ENCODE measurements around the gene PRKG1. TPM values are rescaled to one million over a fixed set of nuclear protein-coding genes. Genes with fewer than 3 reads are reported as not detected.

Gene PRKG1
- total RNA-seq, 1 donor from 2014 or later = 4.6 TPM

DNA sequence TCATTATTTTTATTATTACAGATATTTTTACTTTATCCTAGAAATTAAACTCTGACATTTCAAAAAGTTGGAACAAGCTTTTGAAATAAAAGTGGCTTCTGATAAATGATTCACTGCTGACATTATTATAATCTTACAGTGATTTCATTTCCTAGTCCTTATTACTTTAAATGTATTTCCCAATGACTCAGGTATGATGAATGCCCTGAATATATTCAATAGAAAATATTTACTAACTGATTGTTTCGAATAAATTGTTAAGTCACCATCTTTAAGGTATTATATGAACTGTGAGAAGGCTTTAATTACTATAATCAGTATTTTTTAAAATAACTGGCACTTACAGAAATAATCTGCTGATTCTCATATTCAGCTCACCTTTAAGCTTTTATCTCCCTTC lies 1261.4 kb downstream of the PRKG1 start:
- H3K36me3 Mint-ChIP-seq (ENCODE audit: insufficient read depth) = no peaks in the 10 kb centered on the region
- H3K4me1 Mint-ChIP-seq (ENCODE audit: low read depth) = peaks cover 13% of the 10 kb centered on the region
- no peak for DNase-seq (ENCODE audit: low spot score, unreplicated experiment)
- no peak overlapping the region for H3K4me3 Mint-ChIP-seq (ENCODE audit: low read depth)
- TF ChIP-seq, protein P1, sequence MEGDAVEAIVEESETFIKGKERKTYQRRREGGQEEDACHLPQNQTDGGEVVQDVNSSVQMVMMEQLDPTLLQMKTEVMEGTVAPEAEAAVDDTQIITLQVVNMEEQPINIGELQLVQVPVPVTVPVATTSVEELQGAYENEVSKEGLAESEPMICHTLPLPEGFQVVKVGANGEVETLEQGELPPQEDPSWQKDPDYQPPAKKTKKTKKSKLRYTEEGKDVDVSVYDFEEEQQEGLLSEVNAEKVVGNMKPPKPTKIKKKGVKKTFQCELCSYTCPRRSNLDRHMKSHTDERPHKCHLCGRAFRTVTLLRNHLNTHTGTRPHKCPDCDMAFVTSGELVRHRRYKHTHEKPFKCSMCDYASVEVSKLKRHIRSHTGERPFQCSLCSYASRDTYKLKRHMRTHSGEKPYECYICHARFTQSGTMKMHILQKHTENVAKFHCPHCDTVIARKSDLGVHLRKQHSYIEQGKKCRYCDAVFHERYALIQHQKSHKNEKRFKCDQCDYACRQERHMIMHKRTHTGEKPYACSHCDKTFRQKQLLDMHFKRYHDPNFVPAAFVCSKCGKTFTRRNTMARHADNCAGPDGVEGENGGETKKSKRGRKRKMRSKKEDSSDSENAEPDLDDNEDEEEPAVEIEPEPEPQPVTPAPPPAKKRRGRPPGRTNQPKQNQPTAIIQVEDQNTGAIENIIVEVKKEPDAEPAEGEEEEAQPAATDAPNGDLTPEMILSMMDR (IDR thresholded peaks at IDR 0.05; ENCODE audit: unreplicated experiment) = no peak
- no peaks in the 10 kb centered on the region for H3K9me3 Mint-ChIP-seq (ENCODE audit: low read depth)
- H3K27me3 Mint-ChIP-seq = peaks cover 6% of the 10 kb centered on the region
- no peak overlapping the region for H3K27ac Mint-ChIP-seq

DNA sequence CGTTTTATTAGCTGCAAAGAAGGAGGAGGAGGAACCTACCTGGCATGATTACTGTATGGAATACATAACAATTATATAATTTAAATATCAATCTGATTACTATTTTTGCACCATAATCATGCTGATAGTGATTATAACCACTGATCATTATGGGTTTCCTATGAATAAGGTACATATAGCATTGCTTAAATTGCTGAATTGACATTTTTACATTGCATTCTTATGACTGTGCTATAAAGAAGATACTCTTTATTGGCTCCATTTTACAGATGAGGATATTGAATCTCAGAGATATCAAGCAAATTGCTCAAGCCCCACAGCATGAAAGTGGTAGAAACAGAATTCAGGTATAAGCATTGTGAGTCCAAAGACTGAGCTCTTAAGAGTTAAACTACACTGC lies 1262.9 kb downstream of the PRKG1 start:
- Mint-ChIP-seq H3K4me1 (ENCODE audit: low read depth) (peaks cover 6% of the 10 kb centered on the region), H3K4me3 (ENCODE audit: low read depth) (no peak overlapping the region), H3K36me3 (ENCODE audit: insufficient read depth) (no peaks in the 10 kb centered on the region), H3K27me3 (peaks cover 6% of the 10 kb centered on the region), H3K27ac (no peak overlapping the region), H3K9me3 (ENCODE audit: low read depth) (no peaks in the 10 kb centered on the region)
- DNase-seq (ENCODE audit: low spot score, unreplicated experiment) = no peak
- TF ChIP-seq, protein P1 (IDR thresholded peaks at IDR 0.05; ENCODE audit: unreplicated experiment) = no peak

DNA sequence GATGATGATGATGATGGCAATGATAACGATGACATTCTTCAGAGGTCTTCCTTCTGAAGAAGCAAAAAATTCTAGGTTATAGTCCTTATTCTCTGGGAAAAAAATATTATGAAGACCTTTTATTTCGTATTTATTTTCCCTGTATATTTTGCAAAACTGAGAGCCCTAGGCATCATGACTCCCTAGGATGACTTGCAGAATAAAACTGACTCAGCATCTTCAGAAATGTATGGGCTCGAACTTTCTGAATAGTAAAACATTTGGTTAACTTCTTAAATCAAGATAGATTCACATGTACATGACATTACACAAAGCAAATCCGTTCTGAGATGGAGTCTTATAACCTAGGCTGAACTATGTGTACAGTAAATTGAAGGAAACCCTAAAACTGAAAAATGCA lies 1269.2 kb downstream of the PRKG1 start:
- no peaks in the 10 kb centered on the region for H3K36me3 Mint-ChIP-seq (ENCODE audit: insufficient read depth)
- DNase-seq (ENCODE audit: low spot score, unreplicated experiment) = no peak
- H3K27ac Mint-ChIP-seq = no peak overlapping the region
- H3K27me3 Mint-ChIP-seq = no peaks in the 10 kb centered on the region
- H3K4me1 Mint-ChIP-seq (ENCODE audit: low read depth) = no peaks in the 10 kb centered on the region
- no peaks in the 10 kb centered on the region for H3K9me3 Mint-ChIP-seq (ENCODE audit: low read depth)
- TF ChIP-seq, protein P1 (IDR thresholded peaks at IDR 0.05; ENCODE audit: unreplicated experiment) = no peak
- no peak overlapping the region for H3K4me3 Mint-ChIP-seq (ENCODE audit: low read depth)

DNA sequence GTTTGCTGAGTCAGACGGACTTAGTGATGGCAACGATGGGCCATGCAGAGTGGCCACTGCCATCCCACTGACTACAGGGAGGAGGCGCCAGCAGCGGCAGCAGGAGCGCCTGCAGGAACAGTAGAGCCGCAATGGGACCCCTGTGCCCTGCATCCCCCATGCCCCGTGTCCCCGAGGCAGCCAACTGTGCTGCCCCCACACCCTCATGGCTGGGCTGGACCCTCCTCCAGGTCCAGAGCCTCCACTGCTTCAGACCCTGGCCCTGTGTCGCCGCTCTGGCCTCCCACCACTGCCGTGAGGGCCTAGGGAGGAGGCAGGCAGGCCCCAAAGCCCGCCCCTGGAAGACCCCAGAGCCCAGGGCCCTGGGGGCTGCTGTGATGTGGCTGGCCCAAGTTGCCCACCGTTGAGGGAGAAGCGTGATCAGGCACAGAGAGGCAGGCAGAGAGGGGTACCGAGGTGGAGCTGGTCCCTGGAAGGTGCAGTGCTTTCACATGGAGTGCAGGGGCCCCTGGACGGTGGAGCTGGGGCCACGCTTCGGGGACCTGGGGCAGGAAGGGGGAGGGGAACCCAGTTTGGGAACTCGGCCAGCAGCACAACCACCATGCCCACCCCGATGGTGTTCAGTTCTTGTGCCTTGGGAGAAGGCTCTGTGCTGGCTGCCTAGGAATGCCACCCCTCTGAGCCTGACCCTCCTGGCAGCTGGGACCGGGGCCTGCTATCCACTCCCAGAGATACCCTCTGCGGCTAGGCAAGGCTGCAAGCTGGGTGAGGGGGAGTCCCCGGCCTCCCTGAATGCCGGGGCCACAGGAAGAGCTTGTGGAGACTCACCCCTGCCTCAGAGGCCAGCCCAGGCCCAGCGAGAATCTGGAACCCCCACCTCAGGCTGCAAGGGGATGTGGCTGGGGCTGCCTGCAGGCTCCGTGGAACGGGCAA lies 1272.4 kb downstream of the PRKG1 start:
- Mint-ChIP-seq H3K36me3 (ENCODE audit: insufficient read depth) (no peaks in the 10 kb centered on the region), H3K27me3 (no peaks in the 10 kb centered on the region), H3K27ac (no peak overlapping the region), H3K4me1 (ENCODE audit: low read depth) (no peaks in the 10 kb centered on the region), H3K9me3 (ENCODE audit: low read depth) (no peaks in the 10 kb centered on the region), H3K4me3 (ENCODE audit: low read depth) (no peak overlapping the region)
- TF ChIP-seq, protein P1 (IDR thresholded peaks at IDR 0.05; ENCODE audit: unreplicated experiment) = no peak
- no peak for DNase-seq (ENCODE audit: low spot score, unreplicated experiment)

DNA sequence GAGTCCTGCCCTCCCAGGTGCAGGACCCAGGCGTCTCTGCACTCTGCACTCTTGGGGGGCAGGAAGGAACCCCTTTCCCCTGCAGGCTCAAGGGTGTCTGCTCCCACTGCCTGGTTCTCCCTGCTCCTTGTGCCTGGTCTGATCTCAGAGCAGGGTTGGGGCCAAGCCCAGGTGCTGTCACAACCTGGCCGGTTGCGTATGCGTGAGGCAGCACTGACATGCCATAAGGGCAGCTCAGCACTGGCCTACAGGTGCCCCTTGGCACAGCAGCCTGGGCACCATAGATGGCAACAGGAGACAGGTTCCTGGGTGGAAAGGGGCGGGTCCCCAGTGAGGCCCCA lies 1273.0 kb downstream of the PRKG1 start:
- no peaks in the 10 kb centered on the region for H3K36me3 Mint-ChIP-seq (ENCODE audit: insufficient read depth)
- H3K27ac Mint-ChIP-seq = no peak overlapping the region
- H3K4me3 Mint-ChIP-seq (ENCODE audit: low read depth) = no peak overlapping the region
- H3K27me3 Mint-ChIP-seq = no peaks in the 10 kb centered on the region
- TF ChIP-seq, protein P1 (IDR thresholded peaks at IDR 0.05; ENCODE audit: unreplicated experiment) = no peak
- H3K4me1 Mint-ChIP-seq (ENCODE audit: low read depth) = no peaks in the 10 kb centered on the region
- no peak for DNase-seq (ENCODE audit: low spot score, unreplicated experiment)
- H3K9me3 Mint-ChIP-seq (ENCODE audit: low read depth) = no peaks in the 10 kb centered on the region

Small RNA genes lying within 50 kb of the gene (microRNA-seq; reads per million reads assigned to microRNA genes)
- gene MIR605 (ENCODE audit: borderline number of aligned reads, unreplicated experiment) = 2.4 reads per million

Other genes with a start within 250 kb of the PRKG1 start
- 29.5 and 29.9 TPM in 2 replicates for gene A1CF, start 188.9 kb upstream of the PRKG1 start, total RNA-seq

Measured in progenitor cell of endocrine pancreas (in vitro differentiated cells).